Activated CD4-positive, CD25-positive, alpha-beta regulatory T cell treated with anti-CD3 and anti-CD28 coated beads, Interleukin-2, amount 50 U/mL, for 24 hours (primary cell): ENCODE results near the gene NUP107.
A peak's percentile ranks its signal among the peaks of the same experiment; 100 is the strongest.
"Not testable (repeated sequence)": the region's sequence is repeated elsewhere in the genome, so short reads cannot be mapped to it uniquely, and the experiment has no call there.

Source experiments
- ATAC-seq, 2 donors: fragments of 150-1000 bp; cut with Tn5 transposase; one replicate each; pipeline ENCODE4 v1.10.0; 2021; ENCODE audit warnings: mild to moderate bottlenecking in 1 of 2, moderate library complexity in 1 of 2

Gene NUP107

DNA sequence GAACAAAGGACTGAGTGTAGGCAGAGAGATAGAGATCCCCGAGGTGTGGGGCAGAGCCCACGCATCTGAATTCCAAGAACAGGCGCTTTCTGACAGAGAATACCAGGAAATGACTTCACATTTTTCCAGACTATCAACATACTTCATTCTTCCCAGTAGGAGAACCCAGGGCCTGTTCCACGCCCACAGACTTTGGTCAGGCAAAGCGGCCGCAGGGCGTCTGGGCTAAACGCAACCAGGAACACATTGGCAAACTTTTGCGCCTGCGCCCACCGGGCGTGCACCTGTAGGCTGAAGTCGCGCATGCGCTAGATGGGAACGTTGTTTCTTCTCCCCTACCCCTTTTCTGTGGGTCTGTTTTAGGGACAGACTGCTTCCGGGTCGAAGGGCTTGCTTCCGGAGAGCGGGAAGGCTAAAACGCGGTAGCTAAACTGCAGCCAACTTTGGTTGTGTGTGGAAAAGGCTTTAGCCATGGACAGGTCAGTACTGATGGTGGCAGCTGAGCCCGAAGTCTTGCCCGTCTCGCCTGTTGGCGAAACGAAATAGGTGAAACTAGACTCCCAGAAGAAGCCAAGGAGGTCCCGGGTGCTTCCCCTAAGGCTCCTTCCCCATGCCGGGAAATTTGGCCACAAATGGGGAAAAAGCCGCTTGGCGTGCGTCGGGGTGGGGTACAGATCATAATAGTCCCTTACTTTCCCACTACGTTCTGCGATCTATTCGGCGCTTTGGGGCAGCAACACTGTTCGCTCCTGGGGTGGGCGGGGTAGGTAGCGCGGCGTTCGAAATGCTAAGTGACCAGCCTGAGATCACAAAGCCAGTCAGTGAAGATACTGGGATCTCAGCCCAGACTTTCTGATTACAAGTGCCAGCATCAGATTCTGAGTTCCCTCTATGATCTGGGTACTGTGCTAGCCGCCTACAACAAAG, at the start of gene NUP107:
NUP107 (plus strand) TSS at position 384 of the 927 bp plus-strand sequence; CDS start at position 472, 88 bp downstream.
- peak; percentile 96 to 97 for ATAC-seq

DNA sequence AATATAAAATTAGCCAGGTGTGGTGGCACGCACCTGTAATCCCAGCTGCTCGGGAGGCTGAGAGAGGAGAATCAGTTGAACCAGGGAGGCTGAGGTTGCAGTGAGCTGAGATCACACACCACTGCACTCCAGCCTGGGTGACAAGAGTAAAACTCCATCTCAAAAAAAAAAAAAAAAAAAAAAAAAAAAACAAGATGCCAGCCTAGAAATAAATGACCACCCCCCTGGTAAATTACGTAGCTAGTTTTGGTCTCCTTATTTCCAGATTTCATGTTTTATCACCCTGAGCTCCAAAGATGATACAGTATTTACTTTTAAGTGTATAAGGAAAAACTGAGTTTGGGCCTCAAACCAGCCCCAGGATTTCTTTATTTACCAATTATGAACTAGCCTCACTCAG, 49.3 kb upstream of the NUP107 start:
- not testable (repeated sequence) for ATAC-seq

GRCh38 chr12:68638171-68638570, 48.6 kb upstream of the NUP107 start:
- no peak for ATAC-seq

GRCh38 chr12:68638721-68639395, 47.9 kb upstream of the NUP107 start:
- ATAC-seq, result no peak

DNA sequence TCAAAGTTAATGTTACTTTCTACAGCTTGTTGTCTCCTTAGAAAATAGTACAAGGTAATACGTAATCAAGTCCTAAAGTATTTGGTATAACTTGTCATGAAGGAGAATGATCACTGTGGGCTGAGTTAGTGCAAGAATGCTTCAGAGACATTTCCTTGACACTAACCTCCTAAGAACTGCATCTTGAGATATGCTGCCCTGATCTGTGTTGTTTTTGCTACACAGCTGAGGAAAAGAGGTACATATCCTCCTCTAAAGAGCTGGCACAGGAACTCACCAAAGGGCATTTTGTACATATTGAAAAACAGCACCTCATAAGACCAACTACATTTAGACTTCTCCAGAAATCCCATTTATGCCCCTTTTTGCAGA, 47.4 kb upstream of the NUP107 start:
- ATAC-seq, result no peak

DNA sequence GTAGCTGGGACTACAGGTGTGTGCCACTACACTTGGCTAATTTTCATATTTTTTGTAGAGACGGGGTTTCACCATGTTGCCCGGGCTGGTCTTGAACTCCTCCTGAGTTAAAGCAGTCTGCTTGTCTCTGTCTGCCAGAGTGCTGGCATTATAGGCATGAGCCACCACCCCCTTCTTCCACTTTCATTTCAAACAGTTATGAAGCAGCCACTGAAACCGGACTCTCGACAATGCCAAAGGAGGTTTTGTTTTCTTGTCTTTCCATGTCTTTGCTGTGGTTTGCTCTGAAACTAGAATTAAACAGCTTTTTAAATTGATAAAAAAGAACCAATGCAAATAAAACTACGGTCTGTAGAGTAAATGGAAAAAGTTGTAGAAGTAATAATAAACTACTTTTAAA, 45.6 kb upstream of the NUP107 start:
- peak; percentile 90 for ATAC-seq

DNA sequence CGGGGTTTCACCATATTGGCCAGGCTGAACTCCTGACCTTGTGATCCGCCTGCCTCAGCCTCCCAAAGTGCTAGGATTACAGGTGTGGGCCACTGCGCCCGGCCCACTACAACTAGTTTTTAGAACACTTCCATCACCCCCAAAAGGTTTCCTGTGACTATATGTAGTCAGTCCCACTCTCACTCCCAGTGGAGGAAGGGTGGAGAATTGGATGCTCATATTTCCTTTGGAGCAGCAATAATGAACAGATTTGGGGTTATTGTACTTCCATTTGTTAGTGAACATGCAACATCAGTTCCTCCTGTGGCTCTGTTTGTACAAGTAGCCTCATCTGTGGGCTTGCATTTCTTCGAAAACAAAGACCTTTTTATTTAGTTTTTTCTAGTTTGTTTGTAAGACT, 40.3 kb upstream of the NUP107 start:
- no peak for ATAC-seq

DNA sequence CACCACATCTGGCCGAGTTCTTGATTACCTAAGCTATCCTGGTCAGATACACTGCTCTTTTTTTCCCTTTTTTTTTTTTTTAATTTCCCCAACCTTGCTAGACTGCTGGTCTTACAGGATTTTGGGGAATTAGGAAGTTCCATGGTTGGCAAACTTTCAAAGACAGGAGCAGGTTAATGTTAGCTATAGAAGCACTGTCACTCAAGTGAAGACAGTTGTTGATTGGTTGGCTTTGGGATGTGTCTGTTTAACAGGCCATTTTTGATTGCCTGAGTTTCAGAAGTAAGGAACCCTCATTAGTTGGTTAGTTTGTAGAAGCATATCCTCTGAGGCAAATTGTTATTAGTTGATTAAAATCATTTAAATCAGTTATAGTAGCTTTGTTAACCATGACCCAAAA, 39.3 kb upstream of the NUP107 start:
- ATAC-seq, result no peak

GRCh38 chr12:68648179-68648578, 38.6 kb upstream of the NUP107 start:
- peak; percentile 64 to 89 for ATAC-seq

DNA sequence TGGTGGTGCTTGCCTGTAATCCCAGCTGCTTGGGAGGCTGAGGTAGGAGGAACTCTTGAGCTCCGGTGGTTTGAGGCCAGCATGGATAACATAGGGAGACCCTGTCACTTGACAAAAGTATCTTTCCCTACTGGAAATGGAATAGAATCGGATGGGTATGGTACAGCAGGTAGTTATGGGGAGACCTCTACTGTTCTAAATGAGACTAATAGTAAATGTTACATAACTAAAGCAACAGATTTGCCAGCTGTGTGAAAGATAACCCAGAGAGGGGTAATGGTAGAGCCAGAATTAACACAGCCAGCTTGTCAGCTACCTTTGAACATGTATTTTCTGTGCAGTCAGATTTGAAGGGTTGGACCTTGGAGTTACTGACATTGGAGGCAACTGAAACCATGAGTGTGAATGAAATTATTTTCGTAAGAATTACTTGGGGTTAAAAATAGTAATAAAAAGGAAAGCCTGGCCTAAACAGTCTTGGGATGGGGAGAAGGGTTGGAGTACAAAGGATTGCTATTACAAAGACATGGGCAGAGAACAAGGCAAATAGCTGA, 21.7 kb upstream of the NUP107 start:
- no peak for ATAC-seq

DNA sequence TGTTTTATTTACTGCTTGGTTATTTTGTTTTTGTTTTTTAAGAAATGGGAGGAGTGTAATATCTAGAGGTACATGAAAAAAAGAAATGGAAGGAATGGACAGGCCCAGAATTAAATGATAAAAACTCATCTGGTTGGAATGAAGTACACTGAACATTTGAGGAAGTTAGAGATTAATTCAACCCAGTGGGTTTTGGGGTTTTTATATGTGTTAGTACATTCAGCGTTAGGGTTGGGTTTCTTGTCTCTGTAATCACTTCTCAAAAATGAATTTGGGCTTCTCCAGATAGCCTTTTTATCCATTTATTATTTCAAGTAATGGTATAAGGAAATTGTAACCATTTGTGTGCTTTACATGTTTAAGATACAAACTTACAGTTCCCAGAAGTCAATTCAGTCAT, 19.5 kb upstream of the NUP107 start:
- no peak for ATAC-seq

- ATAC-seq, result no peak
Measured at GRCh38 chr12:68667896-68668295, 18.9 kb upstream of the NUP107 start.

- ATAC-seq, result no peak
Measured at GRCh38 chr12:68671179-68671578, 15.6 kb upstream of the NUP107 start.

DNA sequence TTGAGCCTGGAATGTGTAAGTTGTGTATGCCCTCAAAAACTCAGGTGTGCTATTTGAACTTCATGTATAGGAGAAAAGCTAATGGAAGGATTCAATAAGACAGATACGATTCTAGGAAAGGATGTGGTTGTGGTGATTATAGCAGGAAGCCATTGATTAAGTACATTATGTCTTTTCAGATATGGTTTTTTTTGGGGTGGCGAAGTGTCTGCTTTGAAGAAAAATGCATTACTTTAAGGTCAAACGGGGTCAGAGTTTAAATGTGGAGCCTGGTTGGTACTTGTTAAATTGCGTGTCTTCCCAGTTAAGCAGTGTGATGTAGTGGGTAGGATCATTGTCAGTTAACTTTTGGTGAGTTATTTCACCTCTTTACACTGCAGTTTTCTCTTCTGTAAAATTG, 13.0 kb upstream of the NUP107 start:
- peak; percentile 40 to 51 for ATAC-seq

DNA sequence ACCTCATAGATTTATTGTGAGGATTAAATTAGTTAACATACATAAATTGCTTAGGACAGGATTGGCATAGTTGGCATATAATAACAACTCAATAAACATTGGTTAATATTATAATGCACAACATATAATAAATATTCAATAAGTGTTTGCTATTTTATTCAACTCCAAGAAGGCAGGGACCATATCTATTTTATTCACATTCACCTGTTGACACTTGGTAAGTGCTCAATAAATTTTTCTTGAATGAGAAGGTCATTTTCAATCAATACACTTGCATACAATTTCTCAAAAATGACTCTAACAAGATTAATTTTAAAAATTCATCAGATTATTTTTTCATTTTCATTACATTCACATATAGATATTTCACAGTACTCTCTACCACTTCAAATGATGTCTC, 12.4 kb upstream of the NUP107 start:
- no peak for ATAC-seq

DNA sequence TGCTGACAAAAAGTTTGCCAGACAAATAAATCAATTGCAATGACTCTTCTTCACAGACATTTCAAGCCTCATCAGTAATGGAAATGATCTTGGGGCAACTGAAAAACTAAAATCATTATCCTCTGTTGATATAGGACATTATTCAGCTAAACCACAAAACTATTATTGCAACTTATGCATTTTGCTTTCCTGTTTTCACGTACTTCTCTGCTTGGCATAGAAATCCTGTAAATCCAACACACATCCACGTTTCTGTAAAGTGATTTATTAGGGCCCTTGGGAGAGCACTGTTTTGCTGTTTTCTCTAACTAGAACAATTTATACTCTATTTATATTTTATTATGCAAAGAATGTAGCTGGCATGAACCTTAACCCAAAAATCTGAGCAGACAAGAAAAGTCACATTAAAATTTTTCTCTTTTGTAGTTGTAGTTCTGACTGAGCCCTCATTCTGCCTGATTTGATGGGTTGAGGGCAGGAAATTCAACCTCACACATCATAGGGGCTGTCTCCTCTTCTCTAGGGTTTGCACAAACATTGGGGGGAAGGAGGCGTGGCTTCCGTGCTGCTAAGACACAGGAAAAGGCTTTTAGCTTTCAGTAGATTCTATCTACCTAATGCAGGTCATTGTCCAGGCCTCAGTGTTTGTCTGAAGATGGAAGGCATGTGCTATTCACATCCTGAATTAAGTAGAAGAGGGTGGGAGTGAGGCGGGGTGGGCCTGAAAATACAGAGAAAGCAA, 11.5 kb upstream of the NUP107 start:
- peak; percentile 51 to 66 for ATAC-seq

DNA sequence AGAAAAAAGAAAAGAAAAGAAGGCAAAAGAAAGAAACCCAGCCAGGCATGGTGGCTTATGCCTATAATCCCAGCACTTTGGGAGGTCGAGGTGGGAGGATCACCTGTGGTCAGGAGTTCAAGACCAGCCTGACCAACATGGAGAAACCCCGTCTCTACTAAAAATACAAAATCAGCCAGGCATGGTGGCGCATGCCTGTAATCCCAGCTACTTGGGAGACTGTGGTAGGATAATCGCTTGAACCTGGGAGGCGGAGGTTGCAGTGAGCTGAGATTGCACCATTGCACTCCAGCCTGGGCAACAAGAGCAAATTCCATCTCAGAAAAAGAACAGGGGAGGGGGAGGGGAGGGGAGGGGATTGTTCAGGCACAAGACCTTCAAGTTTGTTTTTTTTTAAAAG, 9.9 kb upstream of the NUP107 start:
- not testable (repeated sequence) for ATAC-seq

DNA sequence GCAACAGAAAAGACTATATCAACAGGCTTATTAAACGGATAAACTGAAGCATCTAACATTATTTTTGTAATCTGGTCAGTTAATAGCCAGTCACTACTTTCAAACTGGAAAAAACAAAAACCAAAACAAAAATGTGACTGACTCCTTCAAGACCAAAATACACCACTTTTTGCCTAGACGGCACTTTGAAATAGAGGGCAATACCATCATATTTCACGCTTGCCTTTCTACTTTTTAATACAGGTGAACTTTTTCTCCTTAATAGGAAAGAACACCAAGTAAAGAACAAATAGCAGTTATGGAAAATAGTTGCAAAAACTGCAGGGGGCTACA, 550 bp upstream of the NUP107 start:
- no peak for ATAC-seq

GRCh38 chr12:68695454-68695853, 8.7 kb downstream of the NUP107 start:
- ATAC-seq, result no peak

GRCh38 chr12:68699486-68699885, 12.7 kb downstream of the NUP107 start:
- ATAC-seq, result no peak

DNA sequence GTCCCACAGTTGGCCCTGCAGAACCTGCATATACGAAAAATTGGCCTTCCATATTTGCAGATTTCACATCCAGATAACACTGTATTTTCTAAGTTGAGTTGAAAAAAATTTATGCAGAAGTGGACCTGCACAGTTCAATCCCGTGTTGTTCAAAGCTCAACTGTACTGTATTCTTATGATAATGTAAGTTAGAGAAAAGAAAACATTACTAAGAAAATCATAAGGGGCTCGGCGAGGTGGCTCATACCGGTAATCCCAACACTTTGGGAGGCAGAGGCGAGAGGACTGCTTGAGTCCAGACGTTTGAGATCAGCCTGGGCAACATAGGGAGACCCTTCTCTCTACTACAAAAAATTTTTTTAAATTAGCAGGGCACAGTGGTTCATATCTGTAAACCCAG, 41.0 kb downstream of the NUP107 start:
- no peak for ATAC-seq

DNA sequence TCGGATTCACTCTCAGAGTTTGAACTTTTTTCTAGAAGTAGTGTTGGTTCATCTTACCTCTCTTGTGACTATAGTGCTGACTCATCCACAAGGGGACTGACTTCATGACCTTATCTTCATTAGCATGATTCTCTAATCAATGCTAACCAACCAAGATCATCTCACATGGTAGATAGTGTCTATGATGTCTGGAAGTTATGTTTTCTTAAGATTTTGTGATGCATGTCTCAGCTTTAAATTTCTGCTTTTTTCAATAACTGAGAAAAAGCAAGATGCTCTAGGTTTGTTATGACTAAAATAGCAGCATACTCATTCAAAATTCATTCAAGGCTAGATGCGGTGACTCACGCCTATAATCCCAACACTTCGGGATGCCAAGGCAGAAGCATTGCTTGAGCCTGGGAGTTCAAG, 46.9 kb downstream of the NUP107 start:
- ATAC-seq, result peak; percentile 38 to 58

DNA sequence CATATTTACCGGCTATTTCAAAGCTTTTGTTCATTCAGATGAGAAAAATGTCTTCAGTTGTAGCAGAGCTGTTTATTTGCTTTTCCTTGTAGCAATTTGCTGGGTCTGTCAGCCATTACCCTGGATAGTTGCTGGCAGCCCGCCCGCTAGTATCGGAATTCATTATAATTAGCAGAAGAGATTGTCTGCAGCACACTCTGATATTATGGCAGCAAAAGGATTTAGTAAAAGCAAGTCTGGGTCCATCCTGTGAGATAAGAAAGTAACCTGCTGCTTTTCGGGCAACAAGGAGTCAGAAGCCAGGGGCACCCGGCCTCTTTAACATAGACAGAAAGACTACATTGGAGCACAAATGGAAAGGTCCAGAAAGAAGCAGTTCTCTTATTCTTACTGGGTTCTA, 53.1 kb downstream of the NUP107 start:
- ATAC-seq, result no peak
